ENCODE measurements around the gene CAMTA1.

The CAMTA1 gene

GRCh38 chr1:6864166-6864565, 78.9 kb downstream of the CAMTA1 start:
- CTCF ChIA-PET: no interaction called here
- TF ChIP-seq BCL11A (tag by site-specific recombination; IDR thresholded peaks at IDR 0.05; ENCODE audit: low read depth) (no peak), ZNF416 (tag by site-specific recombination; IDR thresholded peaks at IDR 0.05) (no peak), ZNF211 (tag by site-specific recombination; IDR thresholded peaks at IDR 0.05; ENCODE audit: low read depth) (no peak)

GRCh38 chr1:6866825-6867224, 81.6 kb downstream of the CAMTA1 start:
- TF ChIP-seq ZSCAN16 (tag by site-specific recombination; IDR thresholded peaks at IDR 0.05) (no peak), ZNF510 (tag by site-specific recombination; IDR thresholded peaks at IDR 0.05; ENCODE audit: insufficient replicate concordance) (no peak), ZNF792 (tag by site-specific recombination; IDR thresholded peaks at IDR 0.05) (no peak), GLIS1 (tag by site-specific recombination; IDR thresholded peaks at IDR 0.05) (no peak), ATF2 (tag by site-specific recombination; IDR thresholded peaks at IDR 0.05; ENCODE audit: low read depth) (no peak), YY2 (tag by site-specific recombination; IDR thresholded peaks at IDR 0.05) (0 out of 2 replicates have a peak, but pooled peaks have one; percentile 19), ZNF214 (tag by site-specific recombination; IDR thresholded peaks at IDR 0.05; ENCODE audit: borderline replicate concordance) (no peak), ZNF239 (tag by site-specific recombination; IDR thresholded peaks at IDR 0.05) (no peak), ZBTB6 (tag by site-specific recombination; IDR thresholded peaks at IDR 0.05) (no peak)
- Histone ChIP-seq H3K4me1 (ENCODE audit: control insufficient read depth, insufficient read depth, low read length) (peaks cover 16% of the 10 kb centered on the region), H3K36me3 (ENCODE audit: control insufficient read depth in 2 of 2, insufficient read depth in 1 of 2, low read length in 2 of 2) (peaks cover 0 to 9% of the 10 kb centered on the region in 2 experiments; a peak in 1 of 3 replicates), H3K4me3 (ENCODE audit: low read depth, low read length) (no peak overlapping the region), H3K27ac (ENCODE audit: extremely low read depth, low read depth, low read length) (no peak overlapping the region), H3K9me3 (ENCODE audit: control insufficient read depth, insufficient read depth, low read depth, low read length) (no peaks in the 10 kb centered on the region)
- CTCF ChIA-PET: interaction anchor here (0.5 to 0.9 kb wide), 2 partner anchors 68 to 203 kb away, joined by 3 to 4 read pairs; no protein-coding TSS in a partner anchor
- POLR2A ChIA-PET: no interaction called here

More at GRCh38 chr1:6864166-6864565, 78.9 kb downstream of the CAMTA1 start:
- Histone ChIP-seq H3K9me3 (ENCODE audit: control insufficient read depth, insufficient read depth, low read depth, low read length) (no peaks in the 10 kb centered on the region), H3K4me3 (ENCODE audit: low read depth, low read length) (no peak overlapping the region), H3K36me3 (ENCODE audit: control insufficient read depth in 2 of 2, insufficient read depth in 1 of 2, low read length in 2 of 2) (peaks cover 0 to 9% of the 10 kb centered on the region in 2 experiments; a peak in 1 of 3 replicates), H3K4me1 (ENCODE audit: control insufficient read depth, insufficient read depth, low read length) (peaks cover 14% of the 10 kb centered on the region), H3K27ac (ENCODE audit: extremely low read depth, low read depth, low read length) (no peak overlapping the region)
- POLR2A ChIA-PET: no interaction called here

- TF ChIP-seq FEZF1 (tag by site-specific recombination; IDR thresholded peaks at IDR 0.05) (peak; percentile 37; the same call in 1 of the 2 replicates), ZNF433 (tag by site-specific recombination; IDR thresholded peaks at IDR 0.05; ENCODE audit: low read depth) (no peak), PRDM6 (tag by site-specific recombination; IDR thresholded peaks at IDR 0.05) (peak; percentile 47; the same call in 1 of the 2 replicates), ZNF707 (tag by site-specific recombination; IDR thresholded peaks at IDR 0.05) (no peak)
- Histone ChIP-seq H3K4me1 (ENCODE audit: control insufficient read depth, insufficient read depth, low read length) (peaks cover 16% of the 10 kb centered on the region), H3K4me3 (ENCODE audit: low read depth, low read length) (no peak overlapping the region), H3K9me3 (ENCODE audit: control insufficient read depth, insufficient read depth, low read depth, low read length) (no peaks in the 10 kb centered on the region), H3K27ac (ENCODE audit: extremely low read depth, low read depth, low read length) (no peak overlapping the region), H3K36me3 (ENCODE audit: control insufficient read depth in 2 of 2, insufficient read depth in 1 of 2, low read length in 2 of 2) (peaks cover 0 to 9% of the 10 kb centered on the region in 2 experiments; a peak in 1 of 3 replicates)
- POLR2A ChIA-PET: no interaction called here
- CTCF ChIA-PET: interaction anchor here (0.5 to 0.9 kb wide), 4 partner anchors 68 to 203 kb away, joined by 3 to 4 read pairs (median 4); no protein-coding TSS in a partner anchor
These were observed 82.1 kb downstream of the CAMTA1 start for GRCh38 chr1:6867321-6867720.

Data from HEK293 (cell line).